HG03108 (cell line): ENCODE data around the gene ST3GAL4.
A peak's percentile ranks its signal among the peaks of the same experiment; 100 is the strongest.

Experiments used
- ATAC-seq: cut with Tn5 transposase; IDR thresholded peaks from one replicate; pipeline ENCODE4 v1.9.1; 2021; ENCODE audit warnings: moderate library complexity; ENCODE audit not compliant: unreplicated experiment

ST3GAL4 gene

DNA sequence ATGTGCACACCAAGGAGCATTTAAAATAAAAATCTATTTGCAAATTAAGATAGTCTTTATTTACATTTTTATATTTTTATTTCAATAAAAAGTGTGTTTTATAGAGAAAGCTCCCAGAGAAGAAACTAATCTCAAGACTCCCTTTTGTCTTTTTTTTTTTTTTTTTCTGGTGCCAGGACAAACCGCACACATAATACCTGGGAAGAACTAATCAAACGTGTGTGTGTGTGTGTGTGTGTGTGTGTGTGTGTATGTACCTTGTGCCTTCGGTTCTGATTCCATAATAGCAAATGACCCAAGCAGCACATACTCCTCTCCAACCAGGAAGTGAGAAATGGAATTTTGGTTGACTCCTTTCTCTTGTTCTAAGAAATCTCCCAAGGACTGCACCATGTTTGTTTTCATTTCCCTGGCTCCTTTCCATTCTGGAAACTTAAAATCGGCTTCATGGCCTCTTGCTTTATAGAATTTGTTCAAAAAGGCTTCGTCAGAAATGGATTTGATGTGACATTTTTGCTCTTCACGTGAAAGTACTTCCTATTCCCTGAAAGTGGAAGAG lies 65.3 kb downstream of the ST3GAL4 start:
- no peak for ATAC-seq

DNA sequence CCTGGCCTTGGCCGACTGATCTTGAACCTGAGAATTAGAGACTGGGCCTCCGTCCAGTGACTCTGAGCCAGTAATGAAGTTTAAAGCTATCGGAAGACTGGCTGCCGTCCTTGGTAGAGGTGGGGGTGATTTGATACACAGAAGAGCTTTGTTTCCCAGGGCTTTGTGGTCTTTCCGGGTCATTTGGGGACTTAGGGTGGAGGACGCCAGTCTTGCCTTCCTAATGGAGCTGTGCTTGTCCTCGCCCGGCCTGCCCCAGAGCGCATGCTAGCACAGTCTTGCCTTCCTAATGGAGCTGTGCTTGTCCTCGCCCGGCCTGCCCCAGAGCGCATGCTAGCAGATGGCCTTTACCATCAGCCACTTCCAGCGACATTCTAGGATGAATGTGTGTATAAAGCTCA lies 65.8 kb downstream of the ST3GAL4 start:
- no peak for ATAC-seq

DNA sequence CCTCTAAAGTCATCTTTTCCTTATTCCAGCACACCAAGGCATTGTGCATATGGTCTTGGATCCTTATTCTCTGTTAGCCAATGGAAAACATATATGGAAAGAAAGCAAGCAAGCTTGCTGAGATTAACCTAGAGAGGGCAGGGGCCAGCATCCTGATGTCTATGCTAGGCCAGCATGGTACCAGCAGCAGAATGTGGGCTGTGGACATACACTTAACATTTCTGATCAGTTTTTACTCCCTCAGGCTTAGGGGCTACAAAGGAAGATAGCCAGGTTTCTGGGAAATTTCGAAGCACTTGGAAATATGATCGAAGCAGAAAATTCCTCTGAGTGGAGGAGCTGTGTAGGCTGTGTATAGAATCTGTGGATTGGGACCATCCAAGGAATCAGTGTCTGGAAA lies 67.0 kb downstream of the ST3GAL4 start:
- no peak for ATAC-seq

DNA sequence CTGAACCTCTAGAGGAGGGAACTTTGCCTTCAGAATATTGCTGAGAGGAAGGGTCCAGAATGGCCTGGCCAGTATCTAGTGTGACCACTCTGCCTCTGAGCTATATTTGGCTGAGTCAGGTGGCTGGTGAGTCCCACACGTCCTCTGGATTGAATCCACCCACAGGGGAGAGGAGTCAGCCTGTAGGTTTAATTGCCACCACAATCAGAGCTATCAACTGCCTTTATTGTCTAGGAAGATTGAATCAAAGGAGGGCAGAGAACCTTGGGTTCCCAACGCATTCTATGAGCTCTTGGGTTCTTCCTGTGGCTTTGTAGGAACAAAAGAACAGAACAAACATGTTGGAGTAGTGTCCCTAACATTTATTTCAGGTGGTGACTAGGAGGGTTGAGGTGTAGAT lies 67.7 kb downstream of the ST3GAL4 start:
- no peak for ATAC-seq

DNA sequence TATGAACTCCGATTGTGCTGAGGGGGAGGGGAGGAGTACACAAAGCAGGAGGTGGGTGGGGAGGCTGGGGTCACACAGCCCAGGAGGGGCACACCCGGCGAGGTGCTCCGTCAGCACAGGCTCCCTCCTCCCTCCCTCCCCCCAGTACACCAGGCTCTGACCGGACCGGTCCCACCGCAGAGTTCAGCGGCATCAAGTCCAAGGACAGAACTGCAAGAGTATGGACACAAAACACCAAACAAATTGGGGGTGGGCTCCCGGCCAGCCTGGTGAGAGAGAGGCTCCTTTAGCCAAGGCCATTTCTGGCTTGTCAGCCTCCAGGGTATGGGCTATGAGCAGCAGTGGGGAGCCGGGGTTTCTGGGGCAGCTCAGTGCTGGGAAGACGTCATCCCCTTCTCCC lies 68.3 kb downstream of the ST3GAL4 start:
- no peak for ATAC-seq

DNA sequence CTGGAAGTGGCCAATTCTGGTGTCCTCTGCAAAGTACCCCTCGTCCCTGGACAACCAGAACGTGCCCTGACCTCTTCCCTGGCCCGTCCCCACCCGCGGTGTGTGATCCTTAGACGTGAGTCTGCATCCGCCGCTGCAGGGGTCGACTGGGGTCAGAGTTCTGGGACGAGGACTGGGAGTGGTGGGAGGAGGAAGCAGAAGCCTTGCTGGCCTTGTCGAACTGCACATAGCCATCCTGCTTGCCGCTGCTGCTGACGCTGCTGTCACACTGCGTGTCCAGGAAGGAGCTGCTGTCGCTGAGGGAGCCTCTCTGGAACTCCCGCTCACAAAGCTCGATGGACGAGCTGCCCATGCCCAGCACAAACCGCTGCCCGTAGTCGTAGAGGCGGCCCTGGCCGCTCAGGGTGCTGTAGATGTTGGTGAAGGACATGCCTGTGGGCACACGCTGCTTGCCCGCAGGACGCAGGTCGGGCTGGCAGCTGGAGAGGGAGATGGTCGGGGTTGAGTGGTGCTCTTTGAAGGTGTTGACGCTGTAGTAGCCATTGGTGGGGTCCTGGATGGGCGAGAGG lies 69.1 kb downstream of the ST3GAL4 start:
- ATAC-seq: no peak

DNA sequence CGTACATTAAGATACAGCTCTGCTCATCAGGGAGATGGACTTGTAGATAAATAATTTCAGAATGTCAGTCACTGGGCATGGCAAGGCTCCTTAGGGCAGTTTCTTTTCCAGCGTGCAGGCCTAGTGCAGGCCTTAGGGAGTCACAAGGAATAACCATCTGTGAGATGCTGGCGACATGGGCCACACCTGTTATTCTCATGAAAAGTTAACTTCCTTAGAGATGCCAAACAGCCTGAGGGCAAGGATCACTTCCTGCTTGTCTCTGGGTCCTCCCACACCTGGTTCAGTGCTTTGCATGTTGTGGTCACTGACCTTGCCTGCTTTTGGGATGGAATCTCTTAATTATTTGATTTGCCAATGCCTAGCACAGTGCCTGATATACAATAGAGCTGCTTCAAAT lies 70.6 kb downstream of the ST3GAL4 start:
- ATAC-seq: no peak

DNA sequence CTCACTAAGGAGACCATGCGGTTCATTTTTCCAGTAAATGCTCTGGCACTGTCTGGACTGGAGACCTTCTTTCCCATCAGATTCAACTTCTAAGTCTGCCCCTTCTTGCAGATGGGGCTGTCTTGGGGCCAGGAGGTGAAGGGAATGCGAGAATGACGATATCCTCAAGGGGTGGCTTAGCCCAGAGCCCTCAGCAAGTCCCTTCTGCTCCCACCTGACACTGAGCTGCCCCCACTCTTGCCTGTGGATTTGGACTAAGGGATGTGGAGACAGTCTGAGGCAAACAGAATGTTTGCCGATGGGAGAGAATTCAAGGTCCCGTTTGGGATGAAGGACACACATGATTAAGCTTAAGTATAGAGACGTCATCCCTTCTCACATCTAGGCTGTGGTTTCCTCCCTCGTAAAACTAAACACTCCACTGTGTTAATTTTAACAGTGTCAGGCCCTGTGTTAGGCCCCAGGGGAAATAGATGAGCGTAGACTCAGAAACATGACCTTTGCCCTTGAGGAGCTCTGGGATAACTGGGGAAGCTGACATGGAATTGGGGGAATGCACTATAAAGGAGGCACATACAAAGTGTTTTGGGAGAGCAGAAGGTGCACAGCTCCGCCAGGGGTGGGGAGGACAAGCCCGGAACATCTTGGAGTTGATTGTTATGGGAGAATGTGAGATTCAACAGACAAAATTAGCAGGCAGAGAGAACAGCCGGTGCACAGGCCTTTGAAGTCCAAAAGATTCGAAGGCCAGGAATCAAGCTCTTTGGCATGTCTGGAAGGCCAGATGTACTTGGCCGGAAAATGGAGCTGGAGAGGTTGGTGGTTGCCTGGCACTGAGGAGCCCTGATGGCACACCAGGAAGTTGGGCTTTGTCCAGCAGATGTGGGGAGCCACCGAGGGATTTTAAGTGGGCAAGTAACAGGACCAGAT lies 71.6 kb downstream of the ST3GAL4 start:
- peak; percentile 87 for ATAC-seq

DNA sequence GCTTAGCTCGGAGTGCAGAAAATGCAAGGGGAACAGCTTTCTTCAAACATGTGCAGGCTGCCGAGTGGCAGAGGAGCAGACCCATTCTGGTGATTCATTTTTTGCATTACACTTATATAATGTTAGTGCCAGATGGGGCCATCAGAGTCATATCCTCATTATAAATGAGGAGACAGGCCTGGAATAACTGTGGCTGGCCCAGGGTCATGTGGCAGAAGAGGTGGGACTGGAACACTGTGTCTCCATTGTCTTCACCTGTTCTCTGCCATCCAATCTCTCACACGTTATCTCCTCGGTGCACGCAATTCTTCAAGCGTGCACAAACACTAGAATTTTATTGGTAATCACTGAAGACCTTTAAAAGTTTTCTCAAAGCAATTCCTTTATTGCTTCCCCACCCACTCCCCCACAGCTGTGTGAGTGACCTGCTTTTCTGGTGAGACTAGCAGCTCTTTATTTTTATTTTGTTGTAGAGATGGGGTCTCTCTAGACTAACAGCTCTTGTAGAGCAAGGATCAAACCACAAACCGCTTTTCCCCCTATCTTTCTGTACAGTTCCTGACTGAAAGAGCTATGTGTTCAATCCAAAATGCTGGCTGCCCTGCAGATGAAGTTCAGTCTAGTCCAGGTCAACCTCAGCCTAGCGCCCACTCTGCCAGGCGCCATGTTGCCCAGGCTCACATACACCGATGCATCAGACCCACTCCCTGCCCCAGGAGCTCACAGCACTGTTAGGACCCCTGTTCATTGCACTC lies 75.3 kb downstream of the ST3GAL4 start:
- ATAC-seq: no peak

DNA sequence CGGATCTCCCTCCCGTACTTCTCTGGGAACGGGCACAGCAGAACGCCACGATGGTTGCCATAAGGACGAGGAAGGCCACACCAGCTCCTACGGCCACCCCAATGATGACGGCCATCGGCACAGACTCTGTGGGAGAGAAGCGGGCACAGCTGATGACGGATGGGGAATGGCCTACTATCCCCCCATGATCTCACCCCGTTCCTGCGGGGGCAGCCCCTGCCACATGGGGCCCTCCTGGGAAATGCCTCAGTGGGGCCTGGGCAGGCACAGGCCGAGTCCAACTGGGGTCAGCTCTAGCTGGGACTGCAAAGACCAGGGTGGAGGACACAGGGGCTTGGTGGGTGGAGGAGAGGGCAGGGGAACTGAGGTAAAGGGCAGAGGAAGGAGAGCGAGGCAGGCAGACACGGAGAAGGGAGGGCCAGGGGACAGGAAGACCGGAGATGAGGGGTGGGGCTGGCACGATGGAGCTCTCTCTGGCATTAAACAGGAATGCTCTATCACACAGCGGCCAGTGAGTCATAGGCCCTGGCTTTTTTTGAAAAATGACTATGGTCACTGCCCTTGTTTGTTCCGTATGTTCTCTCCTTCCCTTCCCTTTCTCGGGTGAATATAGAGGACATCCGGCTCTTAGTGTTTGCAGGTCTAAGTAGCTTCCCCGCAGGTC lies 76.0 kb downstream of the ST3GAL4 start:
- no peak for ATAC-seq

DNA sequence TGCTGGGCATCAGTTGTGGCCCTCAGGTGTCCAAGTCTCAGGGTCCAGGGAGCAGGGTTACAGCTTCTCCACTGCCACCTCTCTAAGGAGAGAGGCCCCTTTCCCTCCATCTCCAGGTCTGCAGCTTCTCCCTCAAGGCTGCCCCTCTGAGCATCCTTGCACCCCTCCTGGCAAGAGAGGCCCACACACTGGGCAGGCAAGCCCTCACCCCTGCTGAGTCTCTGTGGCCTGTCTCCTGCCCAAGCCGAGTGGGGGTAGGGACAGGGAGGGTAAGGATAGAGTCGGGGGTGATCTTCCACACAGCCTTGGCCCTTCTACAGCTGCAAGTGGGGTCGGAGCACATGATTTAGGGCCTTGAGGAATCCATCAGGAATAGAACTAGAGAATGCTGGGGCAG lies 76.6 kb downstream of the ST3GAL4 start:
- ATAC-seq: no peak

DNA sequence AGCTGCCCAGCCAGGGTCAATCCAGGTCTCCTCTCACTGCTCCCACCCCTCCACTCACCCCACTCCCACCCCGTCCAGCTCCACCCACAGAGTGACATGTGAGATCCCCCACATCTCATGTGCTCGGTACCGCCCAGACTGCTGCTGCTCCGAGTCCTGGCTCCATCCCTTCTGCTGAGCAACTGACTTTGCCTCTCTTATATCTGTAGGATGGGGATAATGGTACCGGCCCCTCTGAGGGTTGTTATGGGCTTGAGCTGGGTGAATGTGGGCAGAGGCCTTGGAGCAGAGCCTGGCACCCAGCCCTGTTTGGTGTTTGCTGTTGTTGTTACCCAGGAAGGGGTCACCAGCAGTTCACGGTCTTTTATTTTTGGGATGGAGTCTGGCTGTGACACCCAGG lies 77.0 kb downstream of the ST3GAL4 start:
- ATAC-seq: no peak

DNA sequence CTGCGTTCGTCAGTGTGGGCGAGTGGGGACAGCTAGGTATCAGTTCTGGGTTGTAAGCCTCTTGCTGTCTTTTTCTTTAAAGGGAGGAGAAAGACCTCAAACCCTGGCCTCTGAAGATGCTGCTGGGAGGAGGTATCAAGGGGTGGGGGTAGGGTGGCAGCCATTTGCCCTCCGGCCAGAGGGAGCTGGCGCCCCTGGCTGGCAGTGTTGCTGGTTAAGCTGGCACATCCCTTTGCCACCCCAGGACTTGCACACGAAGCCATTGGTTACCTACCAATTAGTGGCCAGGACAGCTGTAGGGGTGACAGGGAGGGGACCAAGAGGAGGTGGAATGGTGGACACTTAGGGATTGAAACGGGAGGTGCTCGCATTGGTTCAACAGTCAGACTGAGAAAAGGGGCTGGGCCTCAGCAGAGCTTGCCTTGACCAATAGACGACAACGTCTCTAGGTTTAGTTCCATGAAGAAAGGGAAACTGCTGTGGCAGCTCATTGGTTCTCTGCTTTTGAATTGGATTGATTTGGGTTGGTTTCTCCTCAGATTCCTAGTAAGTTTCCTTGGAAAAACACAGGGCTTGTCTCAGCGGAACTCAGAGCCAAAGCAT lies 77.9 kb downstream of the ST3GAL4 start:
- ATAC-seq: no peak

DNA sequence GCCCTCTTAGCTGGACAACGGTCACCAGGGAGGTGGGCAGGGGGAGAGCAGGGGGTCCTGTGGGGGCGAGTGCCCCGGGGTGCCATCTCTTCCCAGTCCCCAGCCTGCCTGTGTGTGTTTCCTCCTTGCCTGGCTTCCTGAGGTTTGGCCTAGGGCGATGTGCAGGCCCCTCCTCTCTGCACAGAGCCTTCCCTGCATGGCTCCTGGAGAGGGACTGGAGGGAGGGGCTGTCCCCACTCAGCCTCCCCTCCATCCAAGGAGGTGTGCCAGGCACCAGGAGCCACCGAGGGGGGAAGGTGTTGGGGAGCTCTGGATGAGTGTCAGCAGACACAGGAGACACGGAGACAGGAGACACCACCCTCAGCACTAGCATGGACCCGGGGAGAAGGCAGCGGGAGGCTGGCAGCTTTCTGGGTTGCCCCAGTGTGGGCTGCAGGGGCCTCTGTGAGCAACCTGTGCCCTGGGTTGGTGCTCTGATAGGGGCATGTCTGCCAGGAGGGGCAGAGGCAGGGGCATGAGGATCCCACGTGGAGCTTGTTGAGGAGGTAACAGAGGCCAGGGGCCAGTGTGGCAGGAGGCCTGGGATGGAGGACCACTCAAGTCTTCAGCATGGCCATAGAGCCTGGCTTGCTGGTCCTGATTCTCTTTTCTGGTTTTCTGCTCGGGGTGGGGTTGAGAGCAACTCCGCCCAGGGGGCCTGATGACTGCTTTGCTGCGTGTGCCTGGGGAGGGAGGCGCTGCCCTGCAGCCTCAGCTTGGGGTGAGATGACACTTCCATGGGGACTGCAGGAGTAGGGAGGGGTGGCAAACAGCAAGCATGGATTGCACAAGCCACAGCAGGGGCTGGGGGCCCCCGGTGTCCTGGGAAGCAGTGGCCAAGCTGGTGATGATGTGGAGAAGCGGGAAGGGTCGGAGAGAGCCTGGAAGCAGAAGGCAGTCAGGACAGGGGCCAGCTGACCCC lies 78.8 kb downstream of the ST3GAL4 start:
- ATAC-seq: no peak

DNA sequence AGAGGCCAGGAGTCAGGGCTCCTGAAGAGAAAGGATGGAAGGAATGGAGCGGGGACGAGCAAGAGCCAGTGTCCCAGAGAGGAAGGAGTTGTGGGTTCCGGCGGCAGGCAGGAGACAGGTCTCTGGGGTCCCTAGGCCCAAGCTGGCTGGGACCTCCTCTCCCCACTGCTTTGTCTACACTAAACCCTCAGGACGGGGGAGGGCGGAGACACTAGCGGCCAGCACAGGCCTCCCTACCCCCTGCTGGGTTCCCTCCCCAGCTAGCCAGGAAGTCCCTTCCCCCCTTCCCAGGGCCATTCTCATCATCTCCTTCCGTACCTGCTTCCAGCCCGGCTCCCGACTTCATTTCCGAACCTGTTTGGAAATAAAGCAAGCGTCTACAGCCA lies 79.5 kb downstream of the ST3GAL4 start:
- ATAC-seq: no peak

DNA sequence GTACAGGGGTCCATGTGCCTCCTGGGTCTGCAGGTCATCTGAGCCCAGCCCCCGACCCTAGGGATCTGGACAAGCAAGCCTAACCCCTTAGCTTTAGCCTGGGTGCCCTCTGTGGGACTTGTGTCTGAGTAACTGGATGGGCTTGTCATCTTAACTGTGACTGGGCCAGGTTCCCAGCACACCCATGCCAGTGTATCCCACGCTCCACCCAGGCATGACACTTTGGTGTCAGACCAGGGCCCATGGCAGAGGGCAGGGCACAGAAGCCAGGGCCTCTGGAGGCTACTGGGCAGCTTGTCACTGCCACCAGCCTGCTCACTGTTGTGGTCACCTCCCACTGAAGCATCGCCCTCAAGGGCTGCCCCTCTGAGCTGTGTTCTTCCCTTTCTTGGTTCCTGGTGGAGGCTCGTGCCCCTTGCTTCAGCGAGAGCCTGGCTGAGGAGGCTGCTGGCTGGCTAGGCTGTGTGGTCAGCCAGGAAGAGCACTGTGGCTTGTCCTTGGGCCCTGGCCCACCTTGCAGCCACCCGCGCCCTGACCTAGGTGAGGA lies 80.8 kb downstream of the ST3GAL4 start:
- no peak for ATAC-seq

DNA sequence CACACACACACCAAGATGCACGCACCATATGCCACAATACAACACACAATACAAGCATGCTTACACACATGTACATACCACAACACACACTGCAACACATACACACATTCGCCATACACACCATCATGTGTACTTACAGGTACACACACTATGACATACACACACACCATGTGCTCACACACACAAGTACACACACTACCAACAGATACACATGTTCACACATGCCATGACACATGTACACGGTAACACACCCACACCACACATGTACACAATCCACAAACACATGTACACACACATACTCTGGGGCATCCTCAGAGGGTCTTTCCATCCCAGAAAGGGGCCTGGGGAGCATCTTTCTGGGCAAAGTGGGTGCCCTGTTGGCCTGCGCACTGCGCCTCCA lies 82.2 kb downstream of the ST3GAL4 start:
- no peak for ATAC-seq

DNA sequence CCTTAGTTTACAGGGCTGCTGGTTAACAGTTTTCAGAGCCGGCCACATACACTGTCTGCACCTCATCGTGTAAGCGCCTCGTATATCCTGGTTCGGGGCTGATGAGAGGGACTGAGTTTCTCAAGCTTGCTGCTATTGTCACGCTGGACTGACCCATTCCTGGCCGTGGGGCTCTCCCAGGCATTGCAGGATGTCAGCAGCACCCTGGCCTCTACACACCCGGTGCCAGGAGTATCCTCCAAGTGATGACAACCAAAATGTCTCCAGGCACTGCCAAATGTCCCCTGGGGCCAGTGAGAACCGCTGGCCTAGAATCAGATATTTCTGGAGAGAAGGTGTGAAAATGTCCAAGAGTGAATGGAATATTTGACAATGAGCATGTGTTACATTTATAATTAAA lies 82.8 kb downstream of the ST3GAL4 start:
- ATAC-seq: no peak

DNA sequence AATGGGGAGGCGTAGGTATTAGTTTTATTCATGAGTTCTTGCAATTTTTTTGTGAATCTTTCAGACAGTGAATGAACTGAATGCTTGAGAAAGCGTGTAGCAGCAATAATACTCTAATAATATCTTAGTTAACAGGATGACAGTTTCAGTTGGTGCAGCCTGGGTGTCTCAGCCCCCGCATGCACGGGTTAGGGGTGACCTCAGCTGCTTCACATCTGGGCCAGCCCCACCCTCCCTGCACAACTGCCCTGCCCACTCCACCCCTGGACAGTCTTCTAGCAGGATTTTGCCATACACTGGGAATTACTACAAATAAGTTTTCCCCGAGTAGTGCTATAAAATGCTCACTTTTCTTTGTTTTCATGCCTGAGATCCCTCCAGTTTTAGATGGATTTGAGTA lies 83.2 kb downstream of the ST3GAL4 start:
- ATAC-seq: no peak
